GM12878 (cell line): ENCODE results near the gene RAC2. TPM values are rescaled to one million over a fixed set of nuclear protein-coding genes. Genes with fewer than 3 reads are reported as not detected.

Source experiments
- ATAC-seq: fragments of 200-7000 bp; cut with Tn5 transposase; 3 replicates; pipeline ENCODE4 v1.9.1; 2020; ENCODE audit warnings: mild to moderate bottlenecking, moderate library complexity
- BruUV-seq: library from RNA; stranded (reverse); fragments of 400-500 nt; replicated peaks from 2 replicates; lab custom pipeline; 2021; lab: Mats Ljungman, UMichigan
- CTCF ChIA-PET: fragments of 300-600 bp; sonication (Branson Sonifier 250); formaldehyde crosslinking; extraction: SDS; loops from one replicate; lab custom pipeline; 2021; ENCODE audit warnings: inconsistent platforms; lab: Yijun Ruan, JAX
- POLR2A ChIA-PET: fragments of 350-600 bp; formaldehyde crosslinking; extraction: SDS; loops from one replicate; lab custom pipeline; 2021; ENCODE audit warnings: inconsistent platforms; lab: Charles Lee
- RAD21 ChIA-PET: fragments of 300-600 bp; sonication (Branson Sonifier 250); formaldehyde crosslinking; loops from one replicate; lab custom pipeline; 2023; ENCODE audit warnings: antibody characterized with exemption; ENCODE audit not compliant: unreplicated experiment; lab: Charles Lee
- SMC1A ChIA-PET: fragments of 300-600 bp; sonication (Branson Sonifier 250); formaldehyde crosslinking; loops from one replicate; lab custom pipeline; 2023; ENCODE audit not compliant: unreplicated experiment, uncharacterized antibody; lab: Charles Lee
- DNase-seq: peaks from one replicate; pipeline ENCODE4 v3.0.0-alpha.2; 2011; ENCODE audit warnings: low read depth, low spot score
- FAIRE-seq: peaks from 3 replicates; lab custom pipeline; 2011; peaks lifted over from hg19 to GRCh38; lab: Jason Lieb, UNC
- H2AFZ ChIP-seq: 2 replicates; pipeline ENCODE4 v1.6.0; 2011; ENCODE audit warnings: low read depth, low read length, control low read depth; ENCODE audit not compliant: control insufficient read depth
- H3K27ac ChIP-seq: 2 replicates; pipeline ENCODE4 v1.5.1; 2011; ENCODE audit warnings: control low read depth; ENCODE audit not compliant: control insufficient read depth, insufficient read depth
- H3K27me3 ChIP-seq, 2 experiments: replicated peaks in 1 of 2; 2 replicates each; pipeline versions ENCODE4 v1.6.0 to v1.6.1; 2011; ENCODE audit warnings: low read length in 1 of 2; ENCODE audit not compliant: control insufficient read depth in 2 of 2, insufficient read depth in 2 of 2
- H3K36me3 ChIP-seq, 2 experiments: 2 replicates each; pipeline ENCODE4 v1.5.1; 2011; ENCODE audit warnings: low read length in 1 of 2; ENCODE audit not compliant: control insufficient read depth in 2 of 2, insufficient read depth in 2 of 2
- H3K4me1 ChIP-seq: 2 replicates; pipeline ENCODE4 v1.6.1; 2011; ENCODE audit warnings: mild to moderate bottlenecking, low read length, moderate library complexity, mixed read lengths; ENCODE audit not compliant: control insufficient read depth, insufficient read depth
- H3K4me2 ChIP-seq: 2 replicates; pipeline ENCODE4 v1.6.0; 2011; ENCODE audit warnings: control low read depth; ENCODE audit not compliant: control insufficient read depth, insufficient read depth
- H3K4me3 ChIP-seq: fragments of 200-600 bp; sonication (generic); 2 replicates; pipeline ENCODE4 v1.5.1; 2016
- H3K79me2 ChIP-seq: 2 replicates; pipeline ENCODE4 v1.6.0; 2011; ENCODE audit warnings: low read length; ENCODE audit not compliant: control insufficient read depth, insufficient read depth
- H3K9ac ChIP-seq: 2 replicates; pipeline ENCODE4 v1.8.0; 2011; ENCODE audit warnings: low read length, control low read depth, mixed read lengths; ENCODE audit not compliant: control insufficient read depth, insufficient read depth
- H3K9me3 ChIP-seq: replicated peaks from 3 replicates; pipeline ENCODE4 v1.5.1; 2011; ENCODE audit warnings: mild to moderate bottlenecking, low read length; ENCODE audit not compliant: control insufficient read depth, insufficient read depth
- H4K20me1 ChIP-seq: 2 replicates; pipeline ENCODE4 v1.6.0; 2011; ENCODE audit not compliant: control insufficient read depth, insufficient read depth
- CEBPB ChIP-seq, 2 experiments: fragments of 150-350 bp in 1 of 2; IDR thresholded peaks; 2 replicates each; pipeline ENCODE4 v1.6.1; 2012 to 2014; ENCODE audit warnings: low read depth in 2 of 2, low read length in 2 of 2, borderline replicate concordance in 1 of 2, inconsistent platforms in 1 of 2
- JUND ChIP-seq: IDR thresholded peaks from 2 replicates; pipeline ENCODE4 v1.6.1; 2012; ENCODE audit warnings: low read depth, mild to moderate bottlenecking, low read length, improper control_type of control experiment, moderate library complexity
- SREBF2 ChIP-seq: IDR thresholded peaks from 2 replicates; pipeline ENCODE4 v1.6.1; 2012; ENCODE audit warnings: mild to moderate bottlenecking, low read length
- SUZ12 ChIP-seq: fragments of 200-600 bp; sonication (generic); IDR thresholded peaks from one replicate; pipeline ENCODE4 v1.6.1; 2018; ENCODE audit warnings: antibody characterized with exemption, mild to moderate bottlenecking; ENCODE audit not compliant: unreplicated experiment
- WGBS: methylation state at CpG from one replicate; pipeline ENCODE4 v1.1.6; 2016; ENCODE audit warnings: low lambda C conversion rate; ENCODE audit not compliant: insufficient replicate concordance, insufficient coverage; ENCODE audit errors: missing lambda C conversion rate; 5-methylcytosine and 5-hydroxymethylcytosine counted together
- in situ Hi-C: fragments of 300-500 bp; cut with MboI; formaldehyde crosslinking; loops from 9 replicates; pipeline ENCODE4 v1.14.3; 2018; ENCODE audit warnings: mixed read lengths
- intact Hi-C: fragments of 100-400 bp; cut with micrococcal nuclease; formaldehyde crosslinking; loops from one replicate; pipeline ENCODE4 v1.14.2; 2022; ENCODE audit not compliant: unreplicated experiment
- polyA plus RNA-seq, 11 experiments: library from polyadenylated mRNA; depleted of rRNA in 4 of 11; unstranded in 6 of 11; stranded (reverse) in 5 of 11; fragments of >200 nt; fragmentation: Nextera tagmentation in 4 of 11; fragmentation: Illumina TruSeq in 1 of 11; extraction: Ambion mirVana in 4 of 11; extraction: Trizol in 1 of 11; gene quantifications; 1 replicate in 1 of 11; 2 replicates in 10 of 11; pipeline versions ENCODE4 v1.2.1 to v1.2.3, GENCODE V29; 2011 to 2016; ENCODE audit warnings: inconsistent platforms in 2 of 11, missing spikeins in 2 of 11, low read depth in 1 of 11
- total RNA-seq, 4 experiments: library from RNA; depleted of rRNA in 3 of 4; stranded (reverse); fragments of >200 nt in 3 of 4; fragmentation: Illumina TruSeq in 1 of 4; extraction: Trizol in 1 of 4; gene quantifications; 2 replicates each; pipeline versions ENCODE4 v1.2.1 to v1.2.3, GENCODE V29; 2013 to 2021
- TF ChIP-seq, protein P1 (sequence below): fragments of 450-650 bp; IDR thresholded peaks from 2 replicates; pipeline ENCODE4 v1.6.1; 2014; ENCODE audit warnings: mild to moderate bottlenecking

Gene RAC2
- total and polyA plus RNA-seq, 10 of the 15 experiments (the other 5 are each of a cell fraction or from before 2014, with no cell fraction given) = 102 to 386 (median 304) TPM

DNA sequence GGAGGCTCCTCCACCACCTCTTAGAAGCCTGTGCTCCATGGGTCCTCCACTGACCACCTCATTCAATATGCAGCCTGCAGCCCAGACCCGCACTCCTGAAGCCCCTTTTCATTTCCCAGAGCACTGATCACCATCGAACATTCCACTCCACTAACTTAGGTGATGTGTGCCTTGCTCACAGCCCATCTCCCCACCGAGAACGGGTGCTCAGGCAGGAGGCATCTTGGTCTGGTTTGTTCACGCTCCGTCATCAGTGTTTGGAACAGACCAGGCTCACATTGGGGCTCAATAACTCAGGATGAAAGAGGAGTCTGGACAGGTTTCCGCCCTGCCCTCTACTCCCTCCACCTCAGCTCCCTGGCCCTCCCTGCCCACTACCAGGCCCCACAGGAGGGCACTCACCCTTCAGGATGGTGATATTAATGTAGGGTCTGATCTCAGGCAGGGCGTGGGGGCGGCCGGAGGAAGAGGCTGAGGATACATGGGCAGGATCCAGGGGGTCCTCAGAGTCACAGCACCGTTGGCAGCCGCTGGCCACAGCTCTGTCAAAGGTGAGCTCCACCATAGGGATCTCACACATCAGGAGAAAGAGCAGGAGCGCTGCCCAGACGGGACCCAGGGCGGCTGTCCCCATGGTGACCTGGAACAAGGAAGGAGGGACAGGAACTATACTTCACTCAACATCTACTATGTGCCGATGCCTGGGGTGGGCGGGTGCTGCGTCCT, 59.1 kb downstream of the RAC2 start:
- FAIRE-seq (no peak), DNase-seq (no peak), ATAC-seq (no peak)
- Histone ChIP-seq H3K4me2 (no peak overlapping the region), H3K4me3 (no peak overlapping the region), H3K27ac (no peak overlapping the region), H2AFZ (no peak overlapping the region), H4K20me1 (no peaks in the 10 kb centered on the region), H3K4me1 (no peaks in the 10 kb centered on the region), H3K36me3 (no peaks in the 10 kb centered on the region), H3K9me3 (no peaks in the 10 kb centered on the region), H3K79me2 (no peaks in the 10 kb centered on the region)
- in situ Hi-C loops (loop anchor here (5.0 kb wide), 1 partner anchor 103 kb away; no protein-coding TSS in a partner anchor), intact Hi-C loops (no loop called here)
- SMC1A ChIA-PET = no interaction called here
- CTCF ChIA-PET = interaction anchor here (0.7 kb wide), 1 partner anchor 64 kb away, joined by 3 read pairs; no protein-coding TSS in a partner anchor
- BruUV-seq = no TSS peak
- 56% methylated on average over 15 of the region's 18 CpGs for WGBS
- RAD21 ChIA-PET = no interaction called here
- no peak for TF ChIP-seq CEBPB (IDR thresholded peaks at IDR 0.05; ENCODE audit: borderline replicate concordance in 1 of 2, low read depth in 2 of 2, low read length in 2 of 2)
- no peak for TF ChIP-seq SREBF2
- TF ChIP-seq SUZ12 = no peak
- TF ChIP-seq, protein P1, sequence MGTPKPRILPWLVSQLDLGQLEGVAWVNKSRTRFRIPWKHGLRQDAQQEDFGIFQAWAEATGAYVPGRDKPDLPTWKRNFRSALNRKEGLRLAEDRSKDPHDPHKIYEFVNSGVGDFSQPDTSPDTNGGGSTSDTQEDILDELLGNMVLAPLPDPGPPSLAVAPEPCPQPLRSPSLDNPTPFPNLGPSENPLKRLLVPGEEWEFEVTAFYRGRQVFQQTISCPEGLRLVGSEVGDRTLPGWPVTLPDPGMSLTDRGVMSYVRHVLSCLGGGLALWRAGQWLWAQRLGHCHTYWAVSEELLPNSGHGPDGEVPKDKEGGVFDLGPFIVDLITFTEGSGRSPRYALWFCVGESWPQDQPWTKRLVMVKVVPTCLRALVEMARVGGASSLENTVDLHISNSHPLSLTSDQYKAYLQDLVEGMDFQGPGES = no peak
- TF ChIP-seq JUND = no peak
- TF ChIP-seq, all 136 proteins: peak for 0
- POLR2A ChIA-PET = interaction anchor here (0.6 to 1.8 kb wide), 2 partner anchors 9 kb away, joined by 3 to 5 read pairs; no protein-coding TSS in a partner anchor
- Histone ChIP-seq H3K27me3 (no peaks in the 10 kb centered on the region), H3K9ac (no peak overlapping the region)
